Stimulated activated CD8-positive, alpha-beta memory T cell treated with anti-CD3 and anti-CD28 coated beads, Interleukin-15, amount 100 ng/mL, for 24 hours (primary cell): ENCODE measurements around the gene PLXNA3.

ENCODE experiments used
- DNase-seq: peaks from one replicate; pipeline ENCODE4 v3.0.0-alpha.2; 2020; ENCODE audit warnings: low read depth

PLXNA3 gene

DNA sequence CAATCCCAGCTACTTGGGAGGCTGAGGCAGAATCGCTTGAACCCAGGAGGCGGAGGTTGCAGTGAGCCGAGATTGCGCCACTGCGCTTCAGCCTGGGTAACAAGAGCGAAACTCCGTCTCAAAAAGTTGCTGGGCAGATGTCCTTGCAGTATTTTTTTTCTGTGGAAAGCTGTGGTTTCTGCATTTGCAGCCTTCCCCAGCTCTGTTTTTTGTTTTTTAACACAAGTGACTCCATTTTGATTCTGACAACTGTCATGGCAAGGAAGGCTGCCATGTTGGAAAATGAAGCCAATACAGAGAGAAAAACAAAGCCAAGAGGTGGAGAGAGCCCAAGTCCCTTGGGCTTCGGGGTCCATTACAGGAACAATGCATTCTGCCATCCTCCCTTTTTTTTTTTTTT lies 44.0 kb downstream of the PLXNA3 start:
- DNase-seq: no peak

DNA sequence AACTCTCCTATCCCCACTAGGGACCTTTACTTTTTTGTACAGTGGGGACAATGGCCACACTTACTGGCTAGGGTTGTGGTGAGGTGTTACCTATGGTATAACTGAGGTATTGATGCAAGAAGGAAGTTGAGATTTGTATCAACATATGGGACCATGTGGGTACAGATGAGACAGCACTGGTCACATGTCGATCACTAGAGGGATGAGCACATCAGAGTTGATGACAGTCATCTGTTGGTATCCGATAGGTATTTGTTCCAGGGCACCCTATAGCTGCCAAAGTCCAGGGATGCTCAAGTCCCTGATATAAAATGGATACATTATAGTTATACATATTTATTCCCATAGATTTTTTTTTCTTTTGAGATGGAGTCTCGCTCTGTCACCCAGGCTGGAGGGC lies 44.9 kb downstream of the PLXNA3 start:
- no peak for DNase-seq

DNA sequence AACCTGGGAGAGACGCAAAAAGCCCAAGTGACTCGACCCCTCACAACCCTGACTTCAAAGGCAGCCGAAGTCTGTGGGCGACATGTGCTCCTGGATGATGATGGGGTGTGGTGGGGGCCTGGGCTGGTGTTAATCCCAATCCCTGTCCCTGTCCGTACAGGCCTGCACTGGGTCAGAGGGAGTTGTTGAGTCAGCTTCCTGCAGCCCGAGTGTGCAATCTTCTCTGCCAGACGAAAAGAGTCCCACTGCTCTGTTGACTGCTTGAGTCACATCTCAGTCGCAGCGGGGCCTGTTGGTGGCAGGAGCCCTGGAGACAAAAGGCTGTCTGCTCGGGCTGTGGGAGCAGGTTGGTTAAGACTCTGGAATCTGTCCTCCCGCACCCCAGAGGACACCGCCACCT lies 47.7 kb downstream of the PLXNA3 start:
- DNase-seq: no peak

DNA sequence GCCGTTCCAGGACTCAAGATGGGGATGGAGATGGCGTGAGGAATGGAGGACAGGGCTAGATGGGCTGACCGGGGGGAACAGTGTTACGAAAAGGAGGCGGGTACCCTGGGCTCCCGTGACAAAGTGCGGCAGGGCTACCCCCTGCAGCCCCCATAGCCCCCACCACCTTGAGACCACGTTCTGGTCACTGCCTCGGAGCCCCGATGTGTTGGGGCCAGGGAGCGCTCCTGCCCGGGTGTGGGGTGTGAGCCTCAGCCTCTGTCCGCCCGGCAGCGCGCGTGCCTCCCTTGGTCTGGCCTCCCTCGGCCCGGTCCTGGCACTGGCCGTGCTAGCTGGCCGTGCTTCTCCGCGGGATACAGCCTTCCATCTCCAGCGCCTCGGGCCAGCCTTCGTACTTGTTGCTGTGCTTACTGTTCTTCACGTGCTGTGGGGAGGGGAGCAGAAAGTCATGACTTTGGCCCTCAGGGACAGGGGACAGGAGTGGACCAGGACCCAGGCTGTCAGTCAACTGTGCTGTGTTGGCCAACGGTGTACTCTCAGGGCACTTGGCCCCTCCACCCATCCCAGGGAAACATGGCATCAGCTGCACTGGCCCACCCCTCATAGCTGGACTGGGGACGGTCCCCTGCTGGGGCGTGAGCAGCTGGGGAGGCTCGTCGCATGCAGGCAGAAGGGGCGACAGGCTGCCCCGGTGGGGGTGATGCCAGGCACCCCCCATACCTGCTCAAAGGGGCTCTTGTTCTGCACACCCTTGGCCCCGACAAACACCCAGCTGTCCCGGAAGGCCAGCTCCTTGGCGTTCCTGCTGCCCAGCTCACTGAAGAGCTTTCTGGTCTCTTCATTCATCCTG lies 48.6 kb downstream of the PLXNA3 start:
- no peak for DNase-seq

DNA sequence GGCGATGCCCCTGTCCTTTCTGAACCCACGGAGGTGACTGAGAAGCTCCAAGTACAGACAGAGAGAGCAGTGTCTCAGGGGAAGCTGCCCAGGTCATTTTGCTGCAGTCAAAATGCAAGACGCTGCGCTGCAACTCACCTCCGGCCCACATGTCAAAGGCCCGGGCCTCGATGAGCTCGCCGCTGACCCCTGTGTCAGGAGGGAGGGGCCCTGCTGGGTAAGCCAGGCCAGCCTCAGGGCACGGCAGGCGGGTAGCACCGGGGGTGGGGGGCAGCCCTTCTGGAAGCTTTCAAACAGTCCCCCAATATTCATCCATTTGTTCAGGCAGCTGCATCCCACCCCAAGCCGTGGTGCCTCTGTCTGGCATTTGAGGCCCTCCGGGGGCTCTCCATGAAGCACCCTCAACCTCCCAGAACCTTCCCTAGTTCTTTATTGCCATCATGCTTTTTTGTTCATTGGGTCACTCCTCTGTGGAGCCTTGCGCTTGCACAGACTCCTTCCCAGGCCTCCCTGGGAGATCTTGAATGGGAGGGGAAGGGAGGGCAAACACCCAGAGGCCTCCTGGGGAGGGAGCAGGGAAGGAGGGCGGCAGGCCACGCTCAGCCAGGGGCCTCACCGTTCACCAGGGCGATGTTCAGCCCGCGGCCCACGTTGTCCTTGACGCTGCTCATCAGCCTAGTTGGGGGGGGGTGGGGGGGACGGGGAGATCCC lies 49.7 kb downstream of the PLXNA3 start:
- DNase-seq: no peak

DNA sequence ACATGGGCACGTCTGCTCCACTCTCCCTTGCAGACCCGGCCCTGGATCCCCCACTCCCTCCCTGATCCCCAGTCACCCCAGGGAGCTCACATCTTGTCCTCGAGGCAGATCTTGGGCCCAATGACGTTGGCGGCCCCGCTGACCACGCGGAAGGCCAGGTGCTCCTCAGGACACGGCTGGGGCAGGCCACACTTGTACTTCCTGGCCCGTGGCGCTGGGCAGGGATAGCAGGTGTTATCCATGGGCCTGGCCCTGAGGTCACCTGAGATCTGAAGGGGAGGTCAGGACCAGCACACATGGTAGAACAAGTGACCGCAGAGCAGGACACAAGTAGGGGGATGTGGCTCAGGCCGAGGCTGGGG lies 50.3 kb downstream of the PLXNA3 start:
- no peak for DNase-seq

DNA sequence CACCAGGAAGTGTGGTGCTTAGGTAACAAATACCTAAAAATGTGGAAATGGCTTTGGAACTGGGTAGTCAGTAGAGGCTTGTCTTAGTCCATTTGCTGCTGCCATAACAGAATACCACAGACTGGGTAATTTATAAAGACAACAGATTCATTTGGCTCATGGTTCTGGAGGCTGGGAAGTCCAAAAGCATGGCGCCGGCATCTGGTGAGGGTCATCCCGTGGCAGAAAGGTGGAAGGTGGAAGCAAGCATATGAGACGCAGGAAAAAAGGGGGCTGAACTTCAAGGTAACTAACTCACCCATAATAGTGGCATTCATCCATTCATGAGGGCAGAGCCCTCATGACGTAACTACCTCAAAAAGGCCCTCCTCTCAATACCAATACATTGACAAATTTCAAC lies 51.4 kb downstream of the PLXNA3 start:
- DNase-seq: no peak

DNA sequence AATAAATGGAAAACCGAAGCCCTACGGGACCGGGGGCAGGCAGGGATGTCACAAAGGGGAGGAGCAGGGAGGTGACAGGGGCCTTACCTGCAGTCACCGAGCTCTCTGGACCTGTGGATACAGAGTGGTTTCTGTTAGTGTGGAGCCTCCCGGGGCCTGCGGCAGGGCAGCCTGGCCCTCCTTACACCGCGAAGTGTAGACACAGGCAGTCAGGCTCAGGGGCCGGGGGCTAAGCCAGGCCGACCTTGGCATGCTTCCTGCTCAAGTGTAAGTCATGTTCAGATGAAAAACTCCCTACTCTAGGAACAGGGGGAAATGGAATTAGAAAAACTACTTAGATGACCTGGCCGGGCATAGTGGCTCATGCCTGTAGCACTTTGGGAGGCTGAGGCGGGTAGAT lies 53.7 kb downstream of the PLXNA3 start:
- DNase-seq: no peak

DNA sequence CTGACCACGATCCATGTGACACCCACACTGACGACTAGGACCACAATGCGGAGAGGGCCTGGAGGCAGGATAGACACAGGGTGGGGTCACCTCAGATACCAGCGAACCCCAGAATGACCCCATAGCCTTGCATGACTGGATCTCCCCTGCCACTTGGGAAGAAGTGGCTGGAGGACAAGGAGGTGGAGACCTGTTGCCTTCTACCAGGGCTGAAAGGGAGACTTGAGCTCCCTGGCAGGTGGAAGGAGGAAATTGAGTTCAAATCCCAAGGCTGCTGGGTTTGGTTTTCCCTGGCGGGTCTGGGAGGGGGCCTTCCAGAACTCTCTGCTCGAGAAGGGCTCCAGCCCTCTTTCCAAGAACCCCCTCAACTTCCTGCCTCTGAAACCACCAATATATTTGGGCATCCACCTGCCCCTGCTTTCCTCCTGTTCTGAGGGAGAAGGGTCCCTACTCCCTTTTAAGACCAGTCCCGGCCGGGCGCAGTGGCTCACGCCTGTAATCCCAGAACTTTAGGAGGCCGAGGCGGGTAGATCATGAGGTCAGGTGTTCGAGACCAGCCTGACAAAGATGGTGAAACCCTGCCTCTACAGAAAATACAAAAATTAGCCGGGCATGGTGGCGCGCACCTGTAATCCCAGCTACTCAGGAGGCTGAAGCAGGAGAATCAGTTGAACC lies 54.9 kb downstream of the PLXNA3 start:
- DNase-seq: no peak

DNA sequence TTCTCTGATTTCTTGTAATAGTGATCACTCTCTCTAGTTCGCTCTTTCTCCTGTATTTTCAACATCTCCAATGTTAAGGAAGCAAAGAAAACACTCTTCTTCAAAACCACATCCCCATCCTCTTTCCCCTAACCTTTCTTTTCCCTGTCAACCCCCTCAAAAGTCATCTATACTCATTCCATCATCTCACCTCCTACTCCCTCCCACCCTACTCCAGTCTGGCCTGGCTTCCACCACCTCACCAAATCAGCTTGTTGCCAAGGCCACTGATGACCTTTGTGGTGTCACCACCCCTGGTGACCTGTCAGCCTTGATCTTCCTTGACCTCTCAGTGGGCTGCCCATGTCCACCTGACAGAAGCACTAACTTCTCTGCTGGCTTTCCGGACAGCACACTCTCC lies 55.6 kb downstream of the PLXNA3 start:
- DNase-seq: no peak

DNA sequence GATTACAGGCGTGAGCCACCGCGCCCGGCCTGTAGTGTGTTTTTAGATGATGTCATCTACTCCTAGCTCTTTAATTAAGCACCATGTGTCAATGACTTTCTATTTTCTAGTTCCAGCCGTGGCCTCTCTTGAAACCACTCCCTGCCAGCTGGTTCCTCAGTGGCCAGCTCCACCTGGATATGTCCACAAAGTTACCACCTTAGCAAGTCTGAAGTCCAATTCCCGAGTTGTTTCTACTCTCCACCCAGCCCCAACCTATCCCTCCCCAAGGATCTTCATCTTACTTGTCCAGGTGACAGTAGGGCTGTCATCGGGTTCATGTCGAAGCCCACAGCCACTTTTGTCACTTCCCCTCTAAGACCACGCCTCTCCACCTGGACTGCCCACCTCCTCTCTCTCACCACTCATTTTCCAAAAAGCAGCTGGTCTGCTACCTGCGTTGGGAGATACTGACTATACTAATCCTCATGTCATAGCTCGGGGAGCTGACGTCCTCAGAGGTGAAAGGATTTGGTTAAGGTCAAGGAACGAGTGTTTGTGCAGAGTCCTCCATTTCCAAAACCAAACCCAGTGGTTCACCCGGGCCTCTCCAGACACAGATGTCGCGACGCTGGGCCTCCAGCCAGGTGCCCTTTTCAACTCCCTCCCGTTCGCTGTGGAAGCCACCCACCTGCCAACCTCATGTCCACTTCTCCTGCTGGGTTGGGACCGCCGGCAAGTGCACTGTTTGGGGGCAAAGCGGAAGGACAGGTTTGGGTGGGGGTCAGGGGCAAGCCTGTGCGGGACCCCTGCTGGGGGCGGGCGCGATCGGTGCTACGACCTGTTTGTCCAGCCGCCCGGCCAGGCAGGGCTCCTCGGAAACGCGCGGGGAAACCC lies 57.2 kb downstream of the PLXNA3 start:
- no peak for DNase-seq

DNA sequence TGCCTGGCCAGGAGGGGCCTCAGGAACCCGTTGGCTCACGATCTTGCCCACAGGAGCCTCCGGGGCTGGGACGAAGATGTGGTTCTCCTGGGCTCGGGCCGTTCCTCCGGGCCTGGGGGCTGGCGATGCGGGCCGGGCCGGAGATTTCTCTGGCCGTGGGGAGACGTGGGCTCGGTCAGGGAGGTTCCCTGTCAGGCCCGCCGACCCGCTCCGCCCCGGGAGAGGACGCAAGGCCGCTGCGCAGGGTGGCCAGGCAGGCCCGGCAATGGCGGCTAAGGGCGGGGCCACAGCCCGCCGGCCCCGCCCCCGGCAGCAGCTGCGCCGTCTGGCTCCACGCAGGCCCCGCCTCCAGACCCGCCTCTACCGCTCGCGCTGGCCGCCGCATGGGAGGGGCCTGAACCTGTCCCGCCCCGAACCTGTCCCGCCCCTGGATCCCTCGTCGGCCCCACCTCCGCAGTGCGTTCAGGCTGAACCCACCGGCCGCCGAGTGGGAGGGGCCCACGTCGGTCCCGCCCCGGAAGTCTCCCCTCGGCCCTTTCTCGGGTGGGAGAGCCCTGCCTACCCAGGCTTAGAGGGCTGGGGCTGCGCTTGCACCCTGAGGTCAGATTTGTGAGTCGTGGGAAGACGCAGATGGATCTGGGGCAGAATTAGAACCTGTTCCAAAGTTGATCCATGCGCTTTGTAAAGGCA lies 58.0 kb downstream of the PLXNA3 start, which contains the start of gene FAM3A:
Gene FAM3A (minus strand): TSS at position 267 of the 690 bp plus-strand sequence. CDS start 460 bp downstream, outside the sequence.
- peak; percentile 73 for DNase-seq

DNA sequence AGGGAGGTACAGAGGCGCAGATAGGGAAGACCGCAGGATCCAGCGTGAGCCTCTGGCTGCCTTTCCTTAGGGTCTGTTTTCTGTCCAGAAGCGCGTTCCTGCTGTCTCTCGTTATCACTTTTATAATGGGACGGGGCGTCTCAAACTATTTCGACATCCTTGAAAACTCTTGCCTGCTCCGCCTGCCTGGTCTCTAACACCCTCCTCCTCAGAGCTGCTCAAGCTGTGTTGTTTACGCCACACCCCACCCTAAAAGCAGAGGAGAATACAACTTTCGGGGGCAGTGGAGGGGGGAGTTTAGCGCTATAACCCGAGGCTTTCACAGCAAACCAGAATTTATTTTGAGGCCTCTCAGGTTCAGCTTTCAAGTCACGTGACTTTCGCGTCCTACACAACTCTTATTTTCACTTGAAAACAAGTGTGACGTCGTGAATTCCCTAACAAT lies 58.6 kb downstream of the PLXNA3 start:
- DNase-seq: no peak

DNA sequence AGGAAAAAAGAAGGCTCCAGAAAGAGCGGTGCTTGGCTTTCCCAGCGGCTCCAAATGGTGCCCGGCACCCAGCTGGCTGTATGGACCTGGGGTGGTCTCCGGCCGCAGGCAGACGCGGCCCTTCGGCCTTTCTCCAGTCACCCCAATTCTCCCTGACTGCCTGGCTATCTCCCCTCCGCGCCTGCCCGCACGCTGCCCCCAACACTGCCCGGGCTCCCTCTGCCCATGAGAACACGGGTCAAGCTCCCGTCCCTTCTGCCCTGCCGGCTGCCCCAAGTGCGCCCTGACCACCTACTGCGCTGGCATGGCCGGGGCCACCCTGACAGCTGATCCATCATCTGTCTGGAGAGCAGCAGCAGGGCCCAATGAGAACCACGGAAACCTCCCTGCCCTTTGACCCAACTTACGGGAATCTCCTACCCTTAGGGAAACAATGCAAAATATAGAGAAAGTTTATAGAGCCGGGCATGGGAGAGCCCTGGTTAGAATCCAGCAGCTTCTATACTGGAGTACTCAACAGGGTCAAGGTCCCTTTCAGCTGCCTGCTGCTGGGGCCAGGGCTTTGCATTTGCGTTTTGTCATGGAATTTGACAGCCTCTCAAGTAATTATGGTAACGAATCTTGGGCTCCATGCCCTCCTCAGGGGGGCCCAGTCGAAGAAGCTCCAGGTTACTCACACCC lies 59.2 kb downstream of the PLXNA3 start:
- no peak for DNase-seq

DNA sequence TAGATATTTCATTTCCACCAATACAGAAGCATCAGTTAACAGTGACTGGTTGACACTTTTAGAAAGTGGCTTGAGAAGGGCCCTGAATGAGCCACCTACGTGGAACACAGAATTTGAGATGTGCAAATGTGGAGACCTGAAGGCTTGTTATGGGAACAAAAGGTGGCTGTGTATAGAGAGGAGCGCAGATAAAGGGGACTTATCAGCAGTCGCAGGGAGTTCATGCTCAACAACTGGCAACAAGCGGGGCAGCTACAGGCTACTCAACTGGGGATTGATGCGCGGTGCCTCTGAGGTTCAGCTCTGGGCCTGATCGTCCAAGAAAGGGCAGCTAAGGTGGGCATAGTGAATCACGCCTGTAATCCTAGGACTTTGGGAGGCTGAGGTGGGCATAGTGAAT lies 61.3 kb downstream of the PLXNA3 start:
- no peak for DNase-seq

DNA sequence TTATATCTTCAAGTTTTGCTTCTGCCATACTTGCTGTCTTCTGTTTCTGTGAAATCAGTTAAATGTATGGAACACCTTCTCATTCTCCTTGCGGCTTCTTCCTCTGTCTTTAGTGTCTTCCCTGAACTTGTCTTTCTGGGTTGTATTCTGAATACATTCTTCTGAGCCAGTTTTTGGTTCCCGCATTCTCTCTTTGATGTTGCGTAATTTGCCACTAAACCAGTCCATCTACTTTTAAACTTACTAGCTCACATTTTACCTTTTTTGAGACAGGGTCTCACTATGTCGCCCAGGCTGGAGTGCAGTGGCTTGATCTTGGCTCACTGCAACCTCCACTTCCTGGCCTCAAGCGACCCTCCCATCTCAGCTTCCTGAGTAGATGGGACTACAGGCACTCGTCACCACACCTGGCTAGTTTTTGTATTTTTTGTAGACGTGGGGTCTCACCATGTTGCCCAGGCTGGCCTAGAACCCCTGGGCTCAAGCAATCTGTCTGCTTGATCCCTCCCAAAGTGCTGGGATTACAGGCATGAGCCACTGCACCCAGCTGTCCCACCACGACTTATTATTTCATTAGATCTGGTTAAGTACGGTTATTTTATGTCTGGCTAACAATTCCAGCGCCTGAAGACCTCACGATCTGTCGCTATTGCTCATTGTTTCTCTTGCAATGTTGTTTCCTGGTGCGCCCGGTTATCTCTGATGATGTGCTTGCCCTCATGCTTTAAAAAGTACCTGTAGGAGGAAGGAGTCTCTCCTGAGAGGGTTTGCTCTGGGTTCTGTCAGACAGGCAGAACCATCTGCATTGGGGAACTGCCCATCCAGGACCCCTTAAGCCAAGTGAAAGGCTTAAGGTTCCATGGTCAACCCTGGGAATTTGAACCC lies 67.8 kb downstream of the PLXNA3 start:
- no peak for DNase-seq

DNA sequence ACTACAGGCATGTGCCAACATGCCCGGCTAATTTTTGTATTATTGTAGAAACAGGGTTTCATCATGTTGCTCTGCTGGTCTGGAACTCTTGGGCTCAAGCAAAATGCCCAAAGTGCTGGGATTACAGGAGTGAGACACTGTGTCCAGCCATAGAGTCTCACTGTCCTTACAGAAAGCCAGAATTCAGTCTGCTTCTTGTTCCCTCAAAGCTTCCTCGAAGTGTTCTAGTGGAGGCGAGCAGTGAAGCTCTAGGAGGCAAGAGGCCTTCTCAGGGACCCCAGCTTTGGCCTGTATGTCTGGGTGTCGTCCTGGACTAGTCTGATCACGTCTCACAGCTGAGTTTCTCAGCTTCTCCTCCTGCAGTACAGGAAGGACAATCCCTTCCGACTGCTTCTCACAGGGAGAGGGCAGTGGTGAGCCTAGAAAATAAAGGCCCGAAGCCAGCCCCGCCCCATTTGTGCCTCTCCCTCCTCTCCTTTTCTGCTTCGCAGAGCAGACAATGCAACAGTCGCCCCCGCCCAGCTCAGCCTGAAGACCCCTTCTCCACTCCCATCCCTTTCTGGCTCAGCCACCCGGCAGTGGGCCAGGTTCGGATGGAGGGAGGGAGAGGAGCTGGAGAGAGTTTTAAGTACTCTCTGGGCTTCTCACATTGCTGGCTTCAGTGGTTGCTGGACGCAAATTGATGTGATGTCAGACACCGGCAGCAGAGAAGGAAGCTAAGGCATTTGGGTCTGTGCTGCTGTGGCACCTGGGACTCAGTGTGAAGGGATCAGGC lies 69.0 kb downstream of the PLXNA3 start:
- no peak for DNase-seq
